GM18505 (cell line): Measurements from ENCODE around the gene CPO.

Experiments
- ATAC-seq: cut with Tn5 transposase; IDR thresholded peaks from one replicate; pipeline ENCODE4 v1.9.1; 2021; ENCODE audit not compliant: unreplicated experiment
- POLR2A ChIP-seq: IDR thresholded peaks from 4 replicates; pipeline ENCODE4 v1.6.1; 2011; ENCODE audit warnings: borderline replicate concordance; ENCODE audit not compliant: insufficient read depth, insufficient read length; ENCODE audit errors: extremely low read depth

Gene CPO

GRCh38 chr2:206955253-206955652 is 15.9 kb downstream of the CPO start:
- no peak for ATAC-seq
- no peak for TF ChIP-seq POLR2A

GRCh38 chr2:206958261-206958660 is 18.9 kb downstream of the CPO start:
- no peak for ATAC-seq
- no peak for TF ChIP-seq POLR2A

- no peak for TF ChIP-seq POLR2A
- ATAC-seq = no peak
Measured at GRCh38 chr2:206962966-206963365, 23.6 kb downstream of the CPO start.

- no peak for TF ChIP-seq POLR2A
- ATAC-seq = no peak
Measured at GRCh38 chr2:206968134-206969086, 29.1 kb downstream of the CPO start.

GRCh38 chr2:206969192-206969591 is 29.9 kb downstream of the CPO start:
- no peak for ATAC-seq
- TF ChIP-seq POLR2A = no peak

GRCh38 chr2:206970589-206971360 is 31.5 kb downstream of the CPO start:
- no peak for TF ChIP-seq POLR2A
- ATAC-seq = no peak

GRCh38 chr2:206971805-206972204 is 32.5 kb downstream of the CPO start:
- ATAC-seq = no peak
- no peak for TF ChIP-seq POLR2A

GRCh38 chr2:206974551-206974950 is 35.2 kb downstream of the CPO start:
- no peak for TF ChIP-seq POLR2A
- ATAC-seq = no peak

GRCh38 chr2:206978746-206979145 is 39.4 kb downstream of the CPO start:
- ATAC-seq = no peak
- TF ChIP-seq POLR2A = no peak

GRCh38 chr2:206979365-206979764 is 40.0 kb downstream of the CPO start:
- no peak for ATAC-seq

GRCh38 chr2:206979922-206980321 is 40.6 kb downstream of the CPO start:
- no peak for ATAC-seq
- TF ChIP-seq POLR2A = no peak

More at GRCh38 chr2:206979365-206979764, 40.0 kb downstream of the CPO start:
- no peak for TF ChIP-seq POLR2A

GRCh38 chr2:206980413-206980812 is 41.1 kb downstream of the CPO start:
- TF ChIP-seq POLR2A = no peak
- no peak for ATAC-seq

GRCh38 chr2:206981086-206981674 is 41.9 kb downstream of the CPO start:
- ATAC-seq = no peak
- TF ChIP-seq POLR2A = no peak
